HepG2 (cell line): ENCODE results near the gene SMARCC1. TPM values are rescaled to one million over a fixed set of nuclear protein-coding genes. Genes with fewer than 3 reads are reported as not detected.
A peak's percentile ranks its signal among the peaks of the same experiment; 100 is the strongest.

Experiments used
- AHR ChIP-seq: IDR thresholded peaks from 2 replicates; pipeline ENCODE4 v1.6.1; 2018; ENCODE audit warnings: missing genetic modification reagents, missing compliant biosample characterization
- ARNT ChIP-seq: fragments of 450-650 bp; IDR thresholded peaks from 2 replicates; pipeline ENCODE4 v1.6.1; 2017
- CENPBD1 ChIP-seq: sonication (generic); formaldehyde crosslinking; IDR thresholded peaks from 2 replicates; pipeline ENCODE4 v1.8.0; 2022; ENCODE audit warnings: missing genetic modification reagents, low read depth, mild to moderate bottlenecking, borderline replicate concordance
- CSRNP2 ChIP-seq: sonication (generic); formaldehyde crosslinking; conservative IDR thresholded peaks from 2 replicates; pipeline ENCODE4 v1.8.0; 2022; ENCODE audit warnings: low read depth, missing genetic modification reagents
- DMAP1 ChIP-seq: IDR thresholded peaks from 2 replicates; pipeline ENCODE4 v1.6.1; 2016
- HOXA3 ChIP-seq: sonication (generic); formaldehyde crosslinking; IDR thresholded peaks from 2 replicates; pipeline ENCODE4 v1.5.0; 2020; ENCODE audit warnings: missing genetic modification reagents
- JUNB ChIP-seq: sonication (generic); formaldehyde crosslinking; IDR thresholded peaks from 2 replicates; pipeline ENCODE4 v1.8.0; 2022; ENCODE audit warnings: missing genetic modification reagents, mild to moderate bottlenecking, borderline replicate concordance
- KLF6 ChIP-seq: IDR thresholded peaks from 2 replicates; pipeline ENCODE4 v1.8.0; 2016; ENCODE audit warnings: missing biosample characterization, missing genetic modification reagents
- MEIS2 ChIP-seq: sonication (generic); formaldehyde crosslinking; IDR thresholded peaks from 2 replicates; pipeline ENCODE4 v1.9.0; 2021; ENCODE audit warnings: mild to moderate bottlenecking, missing genetic modification reagents
- NFE2 ChIP-seq: sonication (generic); formaldehyde crosslinking; IDR thresholded peaks from 2 replicates; pipeline ENCODE4 v1.4.0; 2020; ENCODE audit warnings: missing genetic modification reagents
- NFIB ChIP-seq: sonication (generic); formaldehyde crosslinking; IDR thresholded peaks from 2 replicates; pipeline ENCODE4 v1.9.0; 2021; ENCODE audit warnings: missing genetic modification reagents, mild to moderate bottlenecking, borderline replicate concordance
- NFYC ChIP-seq: IDR thresholded peaks from 2 replicates; pipeline ENCODE4 v1.6.1; 2016; ENCODE audit warnings: missing genetic modification reagents, missing compliant biosample characterization
- NR3C1 ChIP-seq: sonication (generic); formaldehyde crosslinking; IDR thresholded peaks from 2 replicates; pipeline ENCODE4 v1.4.0; 2020; ENCODE audit warnings: missing genetic modification reagents
- RAD51 ChIP-seq: fragments of 450-650 bp; IDR thresholded peaks from 2 replicates; pipeline ENCODE4 v1.6.1; 2016; ENCODE audit warnings: borderline replicate concordance
- YEATS2 ChIP-seq: sonication (generic); formaldehyde crosslinking; IDR thresholded peaks from 2 replicates; pipeline ENCODE4 v1.4.0; 2020; ENCODE audit warnings: missing genetic modification reagents, borderline replicate concordance
- ZFP37 ChIP-seq: sonication (generic); formaldehyde crosslinking; IDR thresholded peaks from 2 replicates; pipeline ENCODE4 v1.4.0; 2020; ENCODE audit warnings: missing genetic modification reagents, borderline replicate concordance
- ZFP90 ChIP-seq: sonication (generic); formaldehyde crosslinking; IDR thresholded peaks from 2 replicates; pipeline ENCODE4 v1.8.0; 2022; ENCODE audit warnings: missing genetic modification reagents, mild to moderate bottlenecking, inconsistent platforms, borderline replicate concordance
- ZNF446 ChIP-seq: sonication (generic); formaldehyde crosslinking; IDR thresholded peaks from 2 replicates; pipeline ENCODE4 v1.5.0; 2020; ENCODE audit warnings: mild to moderate bottlenecking, missing genetic modification reagents
- ZNF646 ChIP-seq: sonication (generic); formaldehyde crosslinking; IDR thresholded peaks from 2 replicates; pipeline ENCODE4 v1.9.0; 2021; ENCODE audit warnings: mild to moderate bottlenecking, missing genetic modification reagents
- ZNF737 ChIP-seq: sonication (generic); formaldehyde crosslinking; IDR thresholded peaks from 2 replicates; pipeline ENCODE4 v1.5.0; 2020; ENCODE audit warnings: missing genetic modification reagents, mild to moderate bottlenecking, borderline replicate concordance
- ZNF83 ChIP-seq: sonication (generic); formaldehyde crosslinking; IDR thresholded peaks from 2 replicates; pipeline ENCODE4 v1.4.0; 2020; ENCODE audit warnings: missing genetic modification reagents, mild to moderate bottlenecking, borderline replicate concordance
- polyA plus RNA-seq, 8 experiments: library from polyadenylated mRNA; depleted of rRNA in 3 of 8; stranded (reverse) in 7 of 8; unstranded in 1 of 8; fragments of >200 nt; fragmentation: Illumina TruSeq in 4 of 8; extraction: Trizol in 4 of 8; gene quantifications; 2 replicates each; pipeline versions ENCODE4 v1.2.1 to v1.2.3, GENCODE V29; 2011 to 2016; ENCODE audit warnings: low read depth in 4 of 8, missing spikeins in 1 of 8, mixed read lengths in 1 of 8; ENCODE audit not compliant: insufficient read depth in 1 of 8
- total RNA-seq, 5 experiments: library from RNA; depleted of rRNA; stranded (reverse); fragments of >200 nt; fragmentation: Illumina TruSeq; extraction: Trizol; gene quantifications; 2 replicates each; pipeline ENCODE4 v1.2.3, GENCODE V29; 2016; ENCODE audit warnings: low read depth in 1 of 5
- TF ChIP-seq, protein P1 (sequence below): sonication (generic); IDR thresholded peaks from 2 replicates; pipeline ENCODE4 v1.6.1; 2016; ENCODE audit warnings: low read depth, borderline replicate concordance

Gene SMARCC1
- total and polyA plus RNA-seq, 2 of the 13 experiments (the other 11 are each of a cell fraction or from before 2014, with no cell fraction given) = 47.9 to 58.4 TPM

DNA sequence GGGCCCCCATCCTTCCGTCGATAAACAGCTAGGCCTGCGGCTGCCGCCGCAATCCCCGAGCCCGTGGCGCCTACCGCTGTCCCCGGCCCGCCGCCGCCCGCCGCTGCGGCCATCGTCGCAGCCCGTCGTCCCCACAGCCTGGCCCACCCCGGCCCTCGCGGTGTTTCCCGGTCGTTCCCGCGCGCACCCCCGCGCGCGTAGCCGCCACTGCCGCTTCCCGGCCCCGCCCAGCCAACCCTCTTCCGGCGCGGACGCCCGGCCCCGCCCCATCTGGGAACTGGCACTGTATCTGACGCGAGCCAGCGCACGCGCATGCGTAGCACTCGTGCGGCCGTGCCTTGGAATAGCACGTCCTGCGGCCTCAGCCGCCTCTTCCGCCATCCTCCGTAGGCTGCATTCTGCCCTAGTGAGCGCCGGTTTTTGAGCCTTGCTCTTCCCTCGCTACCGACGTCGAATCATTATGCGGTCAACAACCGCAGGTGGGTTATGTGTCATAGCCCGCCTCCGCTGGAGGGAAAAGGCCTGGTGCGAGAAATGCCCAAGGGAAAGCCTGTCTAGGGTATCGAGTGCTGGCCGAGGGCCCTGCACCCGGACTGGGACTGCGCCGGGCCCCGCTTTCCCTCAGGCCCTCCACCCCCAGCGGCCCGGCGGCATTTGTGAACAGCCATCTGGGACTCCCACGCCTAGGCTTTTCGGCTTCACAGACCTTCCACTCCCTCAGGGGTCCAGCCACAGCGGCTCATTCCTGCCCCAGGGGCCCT lies at the start of gene SMARCC1 (continued):
- TF ChIP-seq MEIS2 (CRISPR knock-in tag) (peak; percentile 53; the same call in 1 of the 2 replicates), NR3C1 (no peak), NFE2 (no peak), CENPBD1 (CRISPR knock-in tag) (peak; percentile 23; the same call in 1 of the 2 replicates), ZNF646 (CRISPR knock-in tag) (no peak), AHR (CRISPR knock-in tag) (0 out of 2 replicates have a peak, but pooled peaks have one; percentile 17), RAD51 (no peak), NFIB (no peak), CSRNP2 (CRISPR knock-in tag) (no peak), ZNF83 (CRISPR knock-in tag) (peak; percentile 29; the same call in 1 of the 2 replicates), ZFP90 (0 out of 2 replicates have a peak, but pooled peaks have one; percentile 14), ZNF446 (CRISPR knock-in tag) (no peak), HOXA3 (CRISPR knock-in tag) (peak; percentile 63), ARNT (no peak), YEATS2 (CRISPR knock-in tag) (peak; percentile 91), ZNF737 (CRISPR knock-in tag) (no peak), NFYC (CRISPR knock-in tag) (peak; percentile 26; the same call in 1 of the 2 replicates), DMAP1 (peak; percentile 75; the same call in 1 of the 2 replicates), JUNB (CRISPR knock-in tag) (no peak), ZFP37 (CRISPR knock-in tag) (peak; percentile 45; the same call in 1 of the 2 replicates), KLF6 (CRISPR knock-in tag) (no peak)
- TF ChIP-seq, protein P1, sequence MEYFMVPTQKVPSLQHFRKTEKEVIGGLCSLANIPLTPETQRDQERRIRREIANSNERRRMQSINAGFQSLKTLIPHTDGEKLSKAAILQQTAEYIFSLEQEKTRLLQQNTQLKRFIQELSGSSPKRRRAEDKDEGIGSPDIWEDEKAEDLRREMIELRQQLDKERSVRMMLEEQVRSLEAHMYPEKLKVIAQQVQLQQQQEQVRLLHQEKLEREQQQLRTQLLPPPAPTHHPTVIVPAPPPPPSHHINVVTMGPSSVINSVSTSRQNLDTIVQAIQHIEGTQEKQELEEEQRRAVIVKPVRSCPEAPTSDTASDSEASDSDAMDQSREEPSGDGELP = no peak
